GM18505 (cell line): ENCODE results near the gene PLXDC2.
"Not testable (repeated sequence)": the region's sequence is repeated elsewhere in the genome, so short reads cannot be mapped to it uniquely, and the experiment has no call there.

Experiments used
- ATAC-seq: cut with Tn5 transposase; IDR thresholded peaks from one replicate; pipeline ENCODE4 v1.9.1; 2021; ENCODE audit not compliant: unreplicated experiment
- POLR2A ChIP-seq: IDR thresholded peaks from 4 replicates; pipeline ENCODE4 v1.6.1; 2011; ENCODE audit warnings: borderline replicate concordance; ENCODE audit not compliant: insufficient read depth, insufficient read length; ENCODE audit errors: extremely low read depth

PLXDC2 gene

GRCh38 chr10:20157314-20157713 is 341.1 kb downstream of the PLXDC2 start:
- no peak for ATAC-seq
- no peak for TF ChIP-seq POLR2A

DNA sequence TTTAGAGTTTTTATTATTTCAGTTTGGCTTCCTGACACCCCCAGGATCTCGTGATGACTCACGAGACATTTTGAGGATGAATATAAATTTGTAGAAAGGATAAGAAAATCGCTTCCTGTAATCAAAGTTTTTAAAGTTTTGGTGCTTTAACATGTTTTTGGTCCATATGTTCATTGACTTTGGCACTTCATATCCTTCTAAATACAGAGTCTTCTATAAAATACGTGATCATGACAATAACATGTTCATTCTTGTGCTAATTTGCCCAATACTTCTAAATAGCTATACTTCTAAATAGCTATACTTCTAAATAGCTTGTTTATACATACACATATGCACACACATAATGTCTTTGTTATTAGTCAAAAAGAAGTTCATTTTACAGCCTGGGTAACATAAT is 341.9 kb downstream of the PLXDC2 start:
- no peak for TF ChIP-seq POLR2A
- ATAC-seq = no peak

DNA sequence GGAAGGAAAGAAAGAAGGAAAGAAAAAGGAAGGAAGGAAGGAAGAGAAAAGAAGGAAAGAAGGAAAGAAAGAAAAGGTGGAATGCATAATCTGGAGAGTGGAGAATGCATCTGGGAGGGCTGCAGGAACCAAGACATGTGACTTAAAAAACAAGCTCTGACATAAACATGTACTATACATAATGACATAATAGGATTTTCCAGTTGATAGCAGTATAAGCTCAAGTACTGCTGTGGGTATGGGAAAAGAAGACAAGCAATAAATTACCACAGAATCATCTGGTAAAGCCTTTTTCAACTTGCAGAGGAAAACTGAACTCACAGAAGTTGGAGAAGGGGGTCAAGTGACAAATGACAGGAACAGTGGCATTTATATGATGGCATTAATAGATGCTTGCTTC is 345.9 kb downstream of the PLXDC2 start:
- ATAC-seq = no peak
- no peak for TF ChIP-seq POLR2A

DNA sequence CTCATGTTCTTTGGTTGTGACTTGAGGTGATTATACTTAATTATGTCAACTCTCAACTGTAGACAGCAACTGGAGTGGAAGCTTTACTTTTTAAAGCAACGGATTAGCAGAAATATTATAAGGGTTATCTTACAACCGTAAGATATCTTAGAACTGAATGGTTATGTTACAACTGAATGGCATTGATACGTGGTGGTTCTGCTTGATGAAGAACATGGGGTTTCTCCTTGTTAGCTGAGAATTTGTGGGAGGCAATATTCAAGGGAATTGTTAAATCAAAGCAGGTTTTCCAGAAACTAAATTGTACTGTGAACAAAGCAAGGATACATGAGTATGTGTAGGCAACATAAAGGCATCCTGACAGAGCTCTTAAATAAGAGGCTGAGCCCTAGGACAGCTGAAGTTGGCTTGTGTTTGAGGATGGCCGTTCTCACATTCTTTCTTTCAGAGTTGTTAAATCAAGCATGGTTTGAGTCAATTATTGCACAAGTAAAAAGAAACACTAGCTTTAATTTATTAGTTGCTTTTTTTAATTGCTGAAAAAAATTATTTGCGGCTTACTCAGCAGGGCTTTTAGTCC is 350.0 kb downstream of the PLXDC2 start:
- no peak for ATAC-seq
- TF ChIP-seq POLR2A = no peak

DNA sequence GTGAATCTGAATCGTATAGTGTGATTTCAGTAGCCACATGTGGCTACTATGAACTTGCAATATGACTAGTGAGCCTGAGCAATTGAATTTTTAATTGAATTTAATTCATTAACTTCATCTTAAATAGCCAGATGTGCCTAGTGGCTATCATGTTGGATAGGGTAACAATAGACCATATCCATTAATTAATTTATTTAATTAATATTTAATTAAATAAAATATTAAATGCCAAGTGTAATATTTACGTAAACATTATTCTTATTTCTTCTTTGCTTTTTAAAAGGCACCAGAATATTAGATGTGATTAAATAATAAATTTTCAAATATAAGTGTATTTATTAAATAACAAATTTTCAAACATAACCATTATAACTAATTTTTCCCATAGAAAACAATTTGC is 354.4 kb downstream of the PLXDC2 start:
- TF ChIP-seq POLR2A = no peak
- no peak for ATAC-seq

DNA sequence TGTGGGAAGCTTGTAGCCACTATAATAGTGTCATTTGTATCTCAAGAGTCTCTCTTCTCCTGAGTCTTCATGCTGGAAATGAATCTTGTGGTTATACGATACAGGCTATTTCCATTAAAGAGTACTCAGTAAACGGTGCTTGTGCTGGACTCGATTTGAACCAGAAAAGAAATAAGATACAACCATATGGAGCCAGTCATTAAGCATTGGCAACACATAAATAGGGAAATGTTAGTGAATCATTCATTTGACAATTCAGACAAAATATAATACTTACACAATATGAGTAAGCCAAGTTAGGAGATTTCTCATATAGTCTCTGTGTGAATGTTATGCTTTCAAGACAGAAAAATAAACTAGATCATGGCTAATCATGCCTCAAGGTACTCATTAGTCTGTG is 356.8 kb downstream of the PLXDC2 start:
- no peak for TF ChIP-seq POLR2A
- no peak for ATAC-seq

DNA sequence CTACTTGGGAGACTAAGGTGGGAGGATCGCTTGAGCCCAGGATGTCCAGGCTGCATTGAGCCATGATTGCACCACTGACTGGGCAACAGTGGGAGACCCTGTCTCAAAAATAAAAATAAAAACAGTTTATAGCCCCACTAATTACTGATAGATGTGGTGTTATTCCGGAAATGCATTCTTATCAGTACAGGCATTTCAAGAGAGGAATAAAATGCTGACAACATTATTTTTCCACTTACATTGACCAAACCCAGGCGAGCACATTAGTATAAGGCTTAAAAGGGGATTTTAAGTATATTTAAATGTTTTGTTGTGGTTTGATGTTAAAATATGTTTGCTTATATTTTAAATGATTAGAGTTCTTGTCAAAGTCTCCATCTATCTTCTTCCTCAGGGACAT is 359.5 kb downstream of the PLXDC2 start:
- ATAC-seq = no peak

GRCh38 chr10:20180766-20181165 is 364.5 kb downstream of the PLXDC2 start:
- no peak for TF ChIP-seq POLR2A
- no peak for ATAC-seq

More for the DNA sequence above, 359.5 kb downstream of the PLXDC2 start:
- no peak for TF ChIP-seq POLR2A

DNA sequence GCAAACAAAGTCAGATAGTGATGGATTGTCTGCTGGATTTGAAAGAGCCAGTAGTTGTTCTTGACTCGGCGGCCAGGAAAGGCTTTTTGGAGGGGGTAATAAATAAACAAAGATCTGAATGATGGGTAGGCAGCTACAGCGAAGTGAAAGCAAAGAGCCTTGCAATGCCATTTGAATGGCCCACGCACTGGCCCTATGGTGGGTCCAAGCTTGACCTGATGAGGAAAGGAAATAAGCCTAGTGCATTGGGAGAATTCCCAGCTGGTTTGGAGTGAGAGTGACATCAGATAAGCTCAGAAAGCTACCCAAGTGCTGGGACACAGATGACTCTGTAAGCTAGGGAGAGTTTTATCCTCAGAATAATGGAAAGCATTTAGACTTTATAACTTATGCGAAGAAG is 365.2 kb downstream of the PLXDC2 start:
- ATAC-seq = no peak

DNA sequence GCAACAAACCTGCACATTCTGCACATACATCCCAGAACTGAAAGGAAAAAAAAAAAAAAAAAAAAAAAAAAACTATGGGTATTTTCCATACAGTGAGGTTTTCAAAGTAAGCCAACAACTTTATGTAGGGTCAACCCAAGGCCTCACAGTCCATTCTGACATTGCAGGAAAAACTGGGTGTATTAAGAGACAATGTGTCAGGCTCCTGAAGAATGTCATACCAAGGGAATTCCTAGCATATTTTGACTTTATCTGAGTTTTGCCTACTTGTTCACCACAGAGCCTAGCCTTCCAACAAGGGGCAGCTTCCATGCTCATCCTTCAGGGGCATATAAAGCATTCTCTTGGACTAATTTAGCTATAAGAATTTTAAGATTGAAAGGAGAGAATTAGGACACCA is 368.9 kb downstream of the PLXDC2 start:
- no peak for ATAC-seq

More for the DNA sequence above, 365.2 kb downstream of the PLXDC2 start:
- no peak for TF ChIP-seq POLR2A

GRCh38 chr10:20191392-20191791 is 375.2 kb downstream of the PLXDC2 start:
- not testable (repeated sequence) for ATAC-seq

More for the DNA sequence above, 368.9 kb downstream of the PLXDC2 start:
- TF ChIP-seq POLR2A = no peak

DNA sequence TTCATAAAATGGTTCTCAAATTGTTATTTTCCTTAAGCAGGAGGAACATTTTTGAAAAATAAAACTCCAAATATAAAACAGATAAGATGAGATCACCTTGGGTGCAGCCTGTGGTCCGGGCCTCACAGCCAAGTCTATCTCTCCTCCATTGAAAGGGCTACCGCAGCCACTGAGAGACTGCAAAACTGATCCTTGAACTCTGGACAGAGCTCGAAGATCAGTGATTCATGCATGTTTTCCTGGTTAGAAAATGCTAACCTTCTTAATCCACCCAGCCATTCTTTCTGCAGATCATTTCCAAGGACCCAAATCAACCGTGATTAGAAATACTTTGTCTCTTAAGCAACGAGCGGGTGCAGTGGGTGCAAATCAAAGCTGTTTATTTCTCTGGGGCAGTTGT is 378.8 kb downstream of the PLXDC2 start:
- TF ChIP-seq POLR2A = no peak
- ATAC-seq = no peak

DNA sequence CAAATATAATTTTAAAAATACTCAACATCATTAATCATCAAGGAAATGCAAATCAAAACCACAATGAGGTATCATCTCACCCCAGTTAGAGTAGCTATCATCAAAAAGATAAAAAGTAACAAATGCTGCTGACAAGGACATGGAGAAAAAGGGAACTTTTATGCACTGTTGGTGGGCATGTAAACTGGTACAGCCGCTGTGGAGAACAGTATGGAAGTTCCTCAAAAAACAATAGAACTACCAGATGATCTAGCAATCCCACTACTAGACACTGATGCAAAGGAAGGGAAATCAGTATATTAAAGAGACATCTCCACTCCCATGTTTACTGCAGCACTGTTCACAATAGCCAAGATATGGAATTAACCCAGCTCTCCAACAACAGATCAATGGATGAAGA is 384.5 kb downstream of the PLXDC2 start:
- no peak for TF ChIP-seq POLR2A
- ATAC-seq = no peak

- TF ChIP-seq POLR2A = no peak
- ATAC-seq = no peak
These were observed 386.1 kb downstream of the PLXDC2 start for GRCh38 chr10:20202337-20202736.

- TF ChIP-seq POLR2A = no peak
- no peak for ATAC-seq
These were observed 391.4 kb downstream of the PLXDC2 start for GRCh38 chr10:20207653-20208052.

DNA sequence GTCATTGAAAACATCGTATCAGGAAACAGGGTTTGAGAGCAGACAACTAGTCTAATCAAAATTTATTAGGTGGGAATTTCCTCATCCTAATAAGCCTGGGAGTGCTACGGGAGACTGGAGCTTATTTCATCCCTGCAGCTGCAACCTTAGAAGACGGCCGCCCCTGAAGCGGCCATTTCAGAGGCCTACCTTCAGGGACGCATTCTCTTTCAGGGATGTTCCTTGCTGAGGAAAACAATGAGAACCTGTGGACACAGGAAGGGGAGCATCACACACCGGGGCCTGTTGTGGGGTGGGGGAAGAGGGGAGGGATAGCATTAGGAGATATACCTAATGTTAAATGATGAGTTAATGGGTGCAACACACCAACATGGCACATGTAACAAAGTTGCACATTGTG is 392.9 kb downstream of the PLXDC2 start:
- not testable (repeated sequence) for ATAC-seq
